Liver (tissue), 3 donors: Measurements from ENCODE around the gene TTC33.

Experiments
- ATF3 ChIP-seq: IDR thresholded peaks from 2 replicates; pipeline ENCODE4 v1.6.1; 2016; ENCODE audit warnings: antibody characterized with exemption
- CTCF ChIP-seq: fragments of 150-350 bp; IDR thresholded peaks from 2 replicates; pipeline ENCODE4 v1.5.1; 2017; ENCODE audit warnings: improper control_type of control experiment, low read depth, low read length; ENCODE audit not compliant: missing input control
- FOXA1 ChIP-seq: IDR thresholded peaks from 2 replicates; pipeline ENCODE4 v1.6.1; 2016; ENCODE audit warnings: antibody characterized with exemption
- GABPA ChIP-seq, 2 donors: IDR thresholded peaks in 1 of 2; conservative IDR thresholded peaks in 1 of 2; 2 replicates each; pipeline ENCODE4 v1.6.1; 2016; ENCODE audit warnings: antibody characterized with exemption in 2 of 2, mild to moderate bottlenecking in 1 of 2, moderate library complexity in 1 of 2
- JUND ChIP-seq, 2 donors: IDR thresholded peaks; 2 replicates each; pipeline ENCODE4 v1.6.1; 2016; ENCODE audit warnings: antibody characterized with exemption in 2 of 2
- RAD21 ChIP-seq, 2 donors: IDR thresholded peaks; 2 replicates each; pipeline ENCODE4 v1.6.1; 2016; ENCODE audit warnings: antibody characterized with exemption in 2 of 2, mild to moderate bottlenecking in 2 of 2
- REST ChIP-seq: IDR thresholded peaks from 2 replicates; pipeline ENCODE4 v1.6.1; 2016; ENCODE audit warnings: antibody characterized with exemption, mild to moderate bottlenecking
- TAF1 ChIP-seq: conservative IDR thresholded peaks from 2 replicates; pipeline ENCODE4 v1.6.1; 2016; ENCODE audit warnings: antibody characterized with exemption, mild to moderate bottlenecking
- YY1 ChIP-seq: IDR thresholded peaks from 2 replicates; pipeline ENCODE4 v1.6.1; 2016; ENCODE audit warnings: antibody characterized with exemption, mild to moderate bottlenecking
- ZBTB33 ChIP-seq: IDR thresholded peaks from 2 replicates; pipeline ENCODE4 v1.6.1; 2016; ENCODE audit warnings: antibody characterized with exemption
- donor health status: healthy.
- donor health status: healthy.

- no peak for TF ChIP-seq REST
- no peak for TF ChIP-seq RAD21 (IDR thresholded peaks at IDR 0.05)
- no peak for TF ChIP-seq CTCF
- no peak for TF ChIP-seq FOXA1
- no peak for TF ChIP-seq GABPA (IDR thresholded peaks at IDR 0.05 in 1 of 2, conservative IDR thresholded peaks at IDR 0.05 in 1 of 2)
- TF ChIP-seq JUND (IDR thresholded peaks at IDR 0.05) = no peak
- TF ChIP-seq YY1 = no peak
- TF ChIP-seq ZBTB33 = no peak
- no peak for TF ChIP-seq ATF3
- TF ChIP-seq TAF1 = no peak
Measured at GRCh38 chr5:40547557-40547956, 208.2 kb downstream of the TTC33 start.
